PC-3 (cell line): ENCODE data around the gene YEATS4. TPM values are rescaled to one million over a fixed set of nuclear protein-coding genes. Genes with fewer than 3 reads are reported as not detected.

Experiments used
- ATAC-seq: fragments of 200-7000 bp; cut with Tn5 transposase; 2 replicates; pipeline ENCODE4 v1.9.1; 2020; ENCODE audit warnings: mild to moderate bottlenecking, moderate library complexity
- BruUV-seq: library from RNA; stranded (reverse); fragments of 400-500 nt; replicated peaks from 2 replicates; lab custom pipeline; 2021; lab: Mats Ljungman, UMichigan
- CTCF ChIA-PET: fragments of 300-600 bp; sonication (Branson Sonifier 250); formaldehyde crosslinking; loops from one replicate; lab custom pipeline; 2022; ENCODE audit warnings: antibody characterized with exemption; lab: Charles Lee
- POLR2A ChIA-PET: fragments of 300-600 bp; sonication (Branson Sonifier 250); formaldehyde crosslinking; loops from one replicate; lab custom pipeline; 2022; ENCODE audit warnings: antibody characterized with exemption; ENCODE audit not compliant: unreplicated experiment; lab: Charles Lee
- DNase-seq: peaks from one replicate; pipeline ENCODE4 v3.0.0-alpha.2; 2015
- H2AFZ ChIP-seq: fragments of 300-600 bp; sonication (generic); 2 replicates; pipeline ENCODE4 v1.6.0; 2016; ENCODE audit warnings: antibody characterized with exemption, low read length
- H3F3A ChIP-seq: fragments of 300-600 bp; sonication (generic); one replicate; pipeline ENCODE4 v1.6.0; 2017; ENCODE audit warnings: antibody characterized with exemption, low read length, control low read depth, mild to moderate bottlenecking; ENCODE audit not compliant: unreplicated experiment
- H3K27ac ChIP-seq: fragments of 300-600 bp; sonication (generic); 2 replicates; pipeline ENCODE4 v1.5.1; 2016; ENCODE audit warnings: mild to moderate bottlenecking, low read length
- H3K27me3 ChIP-seq: fragments of 300-600 bp; sonication (generic); 2 replicates; pipeline ENCODE4 v1.6.1; 2016; ENCODE audit warnings: low read length, mixed read lengths
- H3K36me3 ChIP-seq: fragments of 300-600 bp; sonication (generic); 2 replicates; pipeline ENCODE4 v1.6.1; 2016; ENCODE audit warnings: low read depth, mixed run types, low read length, mixed read lengths
- H3K4me1 ChIP-seq: fragments of 300-600 bp; sonication (generic); 2 replicates; pipeline ENCODE4 v1.5.1; 2016; ENCODE audit warnings: low read length; ENCODE audit not compliant: insufficient read depth
- H3K4me2 ChIP-seq: fragments of 300-600 bp; sonication (generic); 2 replicates; pipeline ENCODE4 v1.6.0; 2016; ENCODE audit warnings: low read length
- H3K4me3 ChIP-seq: fragments of 300-600 bp; sonication (generic); 2 replicates; pipeline ENCODE4 v1.5.1; 2016; ENCODE audit warnings: mild to moderate bottlenecking, low read length, mixed read lengths
- H3K79me2 ChIP-seq: fragments of 300-600 bp; sonication (generic); 2 replicates; pipeline ENCODE4 v1.6.1; 2017; ENCODE audit warnings: low read length, mixed read lengths
- H3K9ac ChIP-seq: fragments of 300-600 bp; sonication (generic); 2 replicates; pipeline ENCODE4 v1.6.0; 2016; ENCODE audit warnings: mild to moderate bottlenecking, low read length
- H3K9me2 ChIP-seq: fragments of 300-600 bp; sonication (generic); replicated peaks from 2 replicates; pipeline ENCODE4 v1.6.1; 2016; ENCODE audit warnings: mixed run types, low read length, mixed read lengths
- H3K9me3 ChIP-seq: fragments of 300-600 bp; sonication (generic); 2 replicates; pipeline ENCODE4 v1.6.1; 2016; ENCODE audit warnings: low read length, mixed read lengths
- H4K20me1 ChIP-seq: fragments of 300-600 bp; sonication (generic); 2 replicates; pipeline ENCODE4 v1.6.1; 2016; ENCODE audit warnings: low read length, mixed read lengths
- EZH2 ChIP-seq: fragments of 300-600 bp; sonication (generic); IDR thresholded peaks from one replicate; pipeline ENCODE4 v1.6.1; 2017; ENCODE audit warnings: antibody characterized with exemption, mild to moderate bottlenecking, low read length; ENCODE audit not compliant: unreplicated experiment
- EZH2phosphoT487 ChIP-seq: fragments of 300-600 bp; sonication (generic); IDR thresholded peaks from 2 replicates; pipeline ENCODE4 v1.6.1; 2018; ENCODE audit warnings: mild to moderate bottlenecking, antibody characterized with exemption, low read length, borderline replicate concordance
- intact Hi-C: fragments of 100-400 bp; cut with micrococcal nuclease; formaldehyde crosslinking; loops from 2 replicates; pipeline ENCODE4 v1.9.0; 2023
- total RNA-seq: library from RNA; depleted of rRNA; stranded (reverse); fragments of >200 nt; gene quantifications from 2 replicates; pipeline ENCODE4 v1.2.3, GENCODE V29; 2014
- TF ChIP-seq, protein P1 (sequence below): fragments of 300-600 bp; sonication (generic); conservative IDR thresholded peaks from 2 replicates; pipeline ENCODE4 v1.5.1; 2017; ENCODE audit warnings: antibody characterized with exemption, low read depth, mild to moderate bottlenecking, low read length

Gene YEATS4
- total RNA-seq, 1 experiment from 2014 or later, result 41.3 TPM

GRCh38 chr12:69421548-69421947 is 62.0 kb downstream of the YEATS4 start:
- ATAC-seq (no peak), DNase-seq (no peak)
- no peaks in the 10 kb centered on the region for H3K9me2 ChIP-seq
- H3K9ac ChIP-seq, result no peak overlapping the region
- CTCF ChIA-PET, result no interaction called here
- H3K79me2 ChIP-seq, result no peaks in the 10 kb centered on the region
- H3K36me3 ChIP-seq, result no peaks in the 10 kb centered on the region
- no peaks in the 10 kb centered on the region for H4K20me1 ChIP-seq
- no peaks in the 10 kb centered on the region for H3K27me3 ChIP-seq
- BruUV-seq, result no TSS peak
- no peak overlapping the region for H2AFZ ChIP-seq
- no peak overlapping the region for H3K4me2 ChIP-seq
- H3K4me3 ChIP-seq, result no peak overlapping the region
- no peaks in the 10 kb centered on the region for H3K9me3 ChIP-seq
- H3K27ac ChIP-seq, result no peak overlapping the region
- POLR2A ChIA-PET, result no interaction called here
- intact Hi-C loops, result no loop called here
- no peaks in the 10 kb centered on the region for H3F3A ChIP-seq
- no peak for TF ChIP-seq EZH2phosphoT487
- TF ChIP-seq EZH2, result no peak
- TF ChIP-seq, protein P1, sequence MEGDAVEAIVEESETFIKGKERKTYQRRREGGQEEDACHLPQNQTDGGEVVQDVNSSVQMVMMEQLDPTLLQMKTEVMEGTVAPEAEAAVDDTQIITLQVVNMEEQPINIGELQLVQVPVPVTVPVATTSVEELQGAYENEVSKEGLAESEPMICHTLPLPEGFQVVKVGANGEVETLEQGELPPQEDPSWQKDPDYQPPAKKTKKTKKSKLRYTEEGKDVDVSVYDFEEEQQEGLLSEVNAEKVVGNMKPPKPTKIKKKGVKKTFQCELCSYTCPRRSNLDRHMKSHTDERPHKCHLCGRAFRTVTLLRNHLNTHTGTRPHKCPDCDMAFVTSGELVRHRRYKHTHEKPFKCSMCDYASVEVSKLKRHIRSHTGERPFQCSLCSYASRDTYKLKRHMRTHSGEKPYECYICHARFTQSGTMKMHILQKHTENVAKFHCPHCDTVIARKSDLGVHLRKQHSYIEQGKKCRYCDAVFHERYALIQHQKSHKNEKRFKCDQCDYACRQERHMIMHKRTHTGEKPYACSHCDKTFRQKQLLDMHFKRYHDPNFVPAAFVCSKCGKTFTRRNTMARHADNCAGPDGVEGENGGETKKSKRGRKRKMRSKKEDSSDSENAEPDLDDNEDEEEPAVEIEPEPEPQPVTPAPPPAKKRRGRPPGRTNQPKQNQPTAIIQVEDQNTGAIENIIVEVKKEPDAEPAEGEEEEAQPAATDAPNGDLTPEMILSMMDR, result no peak
- no peaks in the 10 kb centered on the region for H3K4me1 ChIP-seq

- Histone ChIP-seq H2AFZ (no peak overlapping the region), H3K36me3 (no peaks in the 10 kb centered on the region), H3K9ac (no peak overlapping the region), H3K27ac (no peak overlapping the region), H3K4me3 (no peak overlapping the region), H3K27me3 (no peaks in the 10 kb centered on the region), H3K4me1 (no peaks in the 10 kb centered on the region), H3K9me2 (no peaks in the 10 kb centered on the region), H3K79me2 (no peaks in the 10 kb centered on the region), H3K4me2 (no peak overlapping the region), H3K9me3 (no peaks in the 10 kb centered on the region), H4K20me1 (no peaks in the 10 kb centered on the region), H3F3A (no peaks in the 10 kb centered on the region)
- no peak for DNase-seq
- BruUV-seq, result no TSS peak
- intact Hi-C loops, result no loop called here
- TF ChIP-seq EZH2, result no peak
- TF ChIP-seq, protein P1, result no peak
- no peak for TF ChIP-seq EZH2phosphoT487
- ATAC-seq, result no peak
- ChIA-PET POLR2A (no interaction called here), CTCF (no interaction called here)
These were observed 63.7 kb downstream of the YEATS4 start for GRCh38 chr12:69423037-69423905.

DNA sequence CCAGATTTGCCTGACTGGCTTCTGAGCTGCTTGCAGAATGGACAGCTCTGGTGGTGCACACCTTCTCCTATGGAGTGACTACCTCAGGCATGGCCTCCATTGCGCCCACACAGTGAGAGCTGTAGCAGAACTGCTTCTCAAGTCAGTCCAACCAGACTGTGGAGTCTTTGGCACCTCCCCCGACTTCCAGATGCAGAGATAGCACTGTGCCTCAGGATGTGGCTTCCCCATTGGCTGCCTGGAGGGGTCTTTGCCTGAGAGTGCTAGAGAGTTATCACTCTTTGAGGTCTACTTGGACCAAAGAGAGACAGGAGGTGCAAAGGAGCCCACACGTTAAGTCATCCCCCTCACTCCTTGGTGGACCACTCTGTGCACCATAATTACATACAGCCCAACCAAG is 65.9 kb downstream of the YEATS4 start:
- Histone ChIP-seq H3K79me2 (no peaks in the 10 kb centered on the region), H3F3A (no peaks in the 10 kb centered on the region), H3K9me3 (no peaks in the 10 kb centered on the region), H3K9me2 (no peaks in the 10 kb centered on the region), H3K9ac (no peak overlapping the region), H3K4me3 (no peak overlapping the region), H3K36me3 (no peaks in the 10 kb centered on the region), H4K20me1 (no peaks in the 10 kb centered on the region), H3K4me2 (no peak overlapping the region), H2AFZ (no peak overlapping the region), H3K27me3 (no peaks in the 10 kb centered on the region), H3K4me1 (no peaks in the 10 kb centered on the region), H3K27ac (no peak overlapping the region)
- no peak for ATAC-seq
- ChIA-PET POLR2A (no interaction called here), CTCF (no interaction called here)
- no peak for TF ChIP-seq EZH2
- no peak for TF ChIP-seq EZH2phosphoT487
- TF ChIP-seq, protein P1, result no peak
- no peak for DNase-seq
- BruUV-seq, result no TSS peak
- intact Hi-C loops, result no loop called here
